Stomach (tissue), 9 donors: Measurements from ENCODE around the gene MYT1. TPM values are rescaled to one million over a fixed set of nuclear protein-coding genes. Genes with fewer than 3 reads are reported as not detected.

Experiments
- DNase-seq, 2 donors: peaks; one replicate each; pipeline versions ENCODE4 v3.0.0 to v3.0.0-alpha.2; 2013 to 2019
- H3K27ac ChIP-seq, 5 donors: fragments of 200-600 bp in 4 of 5; sonication (generic) in 4 of 5; one replicate each; pipeline ENCODE4 v1.5.1; 2013 to 2019; ENCODE audit warnings: mild to moderate bottlenecking in 1 of 5, moderate library complexity in 1 of 5
- H3K27me3 ChIP-seq, 3 donors: fragments of 200-600 bp; sonication (generic); one replicate each; pipeline ENCODE4 v1.5.1; 2017 to 2019; ENCODE audit warnings: mixed run types in 1 of 3
- H3K36me3 ChIP-seq, 4 donors: fragments of 200-600 bp; sonication (generic); 1 replicate in 3 of 4; 2 replicates in 1 of 4; pipeline ENCODE4 v1.5.1; 2016 to 2019
- H3K4me1 ChIP-seq, 4 donors: fragments of 200-600 bp; sonication (generic); one replicate each; pipeline ENCODE4 v1.5.1; 2016 to 2019
- H3K4me3 ChIP-seq, 4 donors: fragments of 200-600 bp; sonication (generic) in 3 of 4; one replicate each; pipeline ENCODE4 v1.5.1; 2016 to 2019; ENCODE audit warnings: mild to moderate bottlenecking in 1 of 4
- H3K9me3 ChIP-seq, 4 donors: fragments of 200-600 bp; sonication (generic); one replicate each; pipeline ENCODE4 v1.5.1; 2016 to 2019
- EP300 ChIP-seq: sonication (generic); formaldehyde crosslinking; IDR thresholded peaks from one replicate; pipeline ENCODE4 v1.6.1; 2017; ENCODE audit warnings: antibody characterized with exemption
- POLR2A ChIP-seq, 4 donors: fragments of 450-650 bp; IDR thresholded peaks; one replicate each; pipeline ENCODE4 v1.6.1; 2016; ENCODE audit warnings: antibody characterized with exemption in 4 of 4, control low read depth in 2 of 4, mild to moderate bottlenecking in 1 of 4, moderate library complexity in 1 of 4
- POLR2AphosphoS5 ChIP-seq, 3 donors: sonication (generic); formaldehyde crosslinking; IDR thresholded peaks; one replicate each; pipeline ENCODE4 v1.6.1; 2016; ENCODE audit warnings: antibody characterized with exemption in 3 of 3
- WGBS, 5 donors: extraction: QIAGEN DNeasy Blood & Tissue Kit in 3 of 5; methylation state at CpG; one replicate each; pipeline versions ENCODE4 v1.1.5 to v1.1.7; 2013 to 2018; 5-methylcytosine and 5-hydroxymethylcytosine counted together
- intact Hi-C: fragments of 100-400 bp; cut with DNase I; formaldehyde crosslinking; loops from one replicate; pipeline ENCODE4 v1.15.1; 2023; ENCODE audit warnings: low total_unique reads
- polyA plus RNA-seq, 3 donors: library from polyadenylated mRNA; stranded (reverse); fragments of 200-250 nt; gene quantifications; one replicate each; pipeline ENCODE4 v1.2.3, GENCODE V29; 2013
- total RNA-seq, 5 donors: library from RNA; depleted of rRNA; stranded (reverse); fragments of >200 nt; gene quantifications; one replicate each; pipeline versions ENCODE4 v1.1.0 to v1.2.3, GENCODE V29; 2014 to 2016
- TF ChIP-seq, protein P1 (sequence below), 7 experiments: fragments of 450-650 bp in 4 of 7; fragments of 200-600 bp in 3 of 7; sonication (generic) in 3 of 7; IDR thresholded peaks; one replicate each; pipeline ENCODE4 v1.5.1; 2016 to 2019; ENCODE audit warnings: antibody characterized with exemption in 7 of 7, control low read depth in 2 of 7, mild to moderate bottlenecking in 1 of 7
- donor health status: healthy with polysubstance abuse.
- donor health status: Bipolar disorder and iron deficiency.
- donor health status: healthy.

MYT1 gene
- total and polyA plus RNA-seq, 8 donors, result 0.08 to 0.55 (median 0.25) TPM; not detected in 5

DNA sequence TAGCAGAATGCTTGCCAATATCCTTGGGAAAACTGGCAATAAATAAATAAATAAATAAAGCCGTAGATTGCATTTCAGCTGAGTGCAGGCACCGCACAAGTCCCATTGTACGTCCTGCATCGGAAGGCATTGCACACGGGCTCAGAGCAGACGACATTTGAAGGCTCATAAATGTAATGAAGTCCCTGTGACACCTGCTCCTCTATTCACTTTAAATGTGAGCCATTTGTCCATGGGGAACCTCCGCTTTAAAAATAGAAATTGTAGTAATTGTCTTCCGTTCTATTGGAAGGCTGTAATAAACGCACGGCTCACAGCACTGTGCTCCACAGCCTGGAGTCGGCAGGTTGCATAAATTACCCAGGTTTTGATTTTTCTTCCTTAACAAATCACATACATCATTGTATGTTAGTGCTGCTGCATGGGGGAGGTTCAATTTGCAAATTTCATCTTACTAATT is 32.6 kb downstream of the MYT1 start:
- Histone ChIP-seq H3K9me3 (no peaks in the 10 kb centered on the region), H3K4me1 (no peaks in the 10 kb centered on the region), H3K27me3 (peaks cover 0 to 81% (median 18%) of the 10 kb centered on the region in 3 donors), H3K27ac (no peak overlapping the region), H3K4me3 (no peak overlapping the region), H3K36me3 (no peaks in the 10 kb centered on the region)
- DNase-seq, result no peak
- TF ChIP-seq POLR2A (IDR thresholded peaks at IDR 0.05) (no peak), EP300 (no peak), POLR2AphosphoS5 (IDR thresholded peaks at IDR 0.05) (no peak)
- TF ChIP-seq, protein P1, sequence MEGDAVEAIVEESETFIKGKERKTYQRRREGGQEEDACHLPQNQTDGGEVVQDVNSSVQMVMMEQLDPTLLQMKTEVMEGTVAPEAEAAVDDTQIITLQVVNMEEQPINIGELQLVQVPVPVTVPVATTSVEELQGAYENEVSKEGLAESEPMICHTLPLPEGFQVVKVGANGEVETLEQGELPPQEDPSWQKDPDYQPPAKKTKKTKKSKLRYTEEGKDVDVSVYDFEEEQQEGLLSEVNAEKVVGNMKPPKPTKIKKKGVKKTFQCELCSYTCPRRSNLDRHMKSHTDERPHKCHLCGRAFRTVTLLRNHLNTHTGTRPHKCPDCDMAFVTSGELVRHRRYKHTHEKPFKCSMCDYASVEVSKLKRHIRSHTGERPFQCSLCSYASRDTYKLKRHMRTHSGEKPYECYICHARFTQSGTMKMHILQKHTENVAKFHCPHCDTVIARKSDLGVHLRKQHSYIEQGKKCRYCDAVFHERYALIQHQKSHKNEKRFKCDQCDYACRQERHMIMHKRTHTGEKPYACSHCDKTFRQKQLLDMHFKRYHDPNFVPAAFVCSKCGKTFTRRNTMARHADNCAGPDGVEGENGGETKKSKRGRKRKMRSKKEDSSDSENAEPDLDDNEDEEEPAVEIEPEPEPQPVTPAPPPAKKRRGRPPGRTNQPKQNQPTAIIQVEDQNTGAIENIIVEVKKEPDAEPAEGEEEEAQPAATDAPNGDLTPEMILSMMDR (IDR thresholded peaks at IDR 0.05), result no peak
- WGBS, 5 donors, result 75 to 83% (median 80%) methylated on average over 11 of the region's 11 CpGs
- intact Hi-C loops, result no loop called here

DNA sequence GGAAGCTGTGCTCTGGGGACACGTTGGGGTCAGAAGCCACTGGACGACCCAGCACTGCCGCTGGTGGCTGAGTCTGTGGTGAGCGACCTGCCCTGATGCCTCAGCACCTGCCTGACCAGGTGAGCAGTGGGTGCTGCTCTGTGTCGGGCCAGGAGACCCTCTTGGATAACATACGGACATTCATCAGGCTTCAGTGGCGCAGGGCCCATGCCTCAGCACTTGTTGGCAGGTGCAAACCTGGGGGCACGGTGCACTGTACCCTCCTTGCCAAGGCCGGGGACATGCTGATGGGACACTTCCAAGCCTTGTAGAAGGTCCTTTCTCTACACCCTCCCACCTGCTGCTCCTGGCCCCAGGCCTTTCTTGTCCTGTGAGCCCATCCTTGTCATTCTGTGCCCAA is 34.1 kb downstream of the MYT1 start:
- H3K9me3 ChIP-seq, result no peaks in the 10 kb centered on the region
- H3K4me3 ChIP-seq, result no peak overlapping the region
- no peaks in the 10 kb centered on the region for H3K4me1 ChIP-seq
- DNase-seq, result no peak
- intact Hi-C loops, result no loop called here
- H3K36me3 ChIP-seq, result no peaks in the 10 kb centered on the region
- WGBS, 5 donors, result 75 to 84% (median 79%) methylated on average over 9 of the region's 9 CpGs
- H3K27me3 ChIP-seq, result peaks cover 0 to 81% (median 9%) of the 10 kb centered on the region in 3 donors
- no peak for TF ChIP-seq EP300
- TF ChIP-seq, protein P1 (IDR thresholded peaks at IDR 0.05), result no peak
- no peak for TF ChIP-seq POLR2AphosphoS5 (IDR thresholded peaks at IDR 0.05)
- TF ChIP-seq POLR2A (IDR thresholded peaks at IDR 0.05), result no peak
- H3K27ac ChIP-seq, result no peak overlapping the region

DNA sequence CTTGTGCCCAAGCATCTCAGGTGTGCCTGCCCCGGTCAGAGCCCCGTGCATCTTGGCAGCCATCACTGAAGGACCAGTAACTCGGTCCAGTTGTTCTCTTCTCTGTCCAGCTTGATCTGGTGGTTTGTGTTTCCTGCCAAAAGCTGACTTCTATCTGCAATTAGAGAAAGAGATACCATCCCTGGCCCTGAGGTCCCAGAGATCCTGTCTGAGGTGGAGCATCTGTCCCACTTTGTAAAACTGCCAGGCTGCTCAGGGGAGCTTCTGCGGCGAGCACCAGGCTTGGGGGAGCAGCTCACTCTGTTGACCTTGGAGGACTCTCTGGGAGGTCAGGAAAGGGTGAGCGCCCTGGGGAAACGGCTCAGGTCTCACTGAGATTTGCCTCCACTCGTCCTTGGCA is 35.1 kb downstream of the MYT1 start:
- no peak for DNase-seq
- H3K4me1 ChIP-seq, result no peaks in the 10 kb centered on the region
- H3K36me3 ChIP-seq, result no peaks in the 10 kb centered on the region
- peaks cover 0 to 77% (median 9%) of the 10 kb centered on the region in 3 donors for H3K27me3 ChIP-seq
- intact Hi-C loops, result no loop called here
- WGBS, 5 donors, result 62 to 78% (median 69%) methylated on average over 7 to 8 of the region's 8 CpGs
- TF ChIP-seq, protein P1 (IDR thresholded peaks at IDR 0.05), result no peak
- TF ChIP-seq POLR2A (IDR thresholded peaks at IDR 0.05), result no peak
- no peak for TF ChIP-seq EP300
- TF ChIP-seq POLR2AphosphoS5 (IDR thresholded peaks at IDR 0.05), result no peak
- H3K9me3 ChIP-seq, result no peaks in the 10 kb centered on the region
- no peak overlapping the region for H3K27ac ChIP-seq
- H3K4me3 ChIP-seq, result no peak overlapping the region

DNA sequence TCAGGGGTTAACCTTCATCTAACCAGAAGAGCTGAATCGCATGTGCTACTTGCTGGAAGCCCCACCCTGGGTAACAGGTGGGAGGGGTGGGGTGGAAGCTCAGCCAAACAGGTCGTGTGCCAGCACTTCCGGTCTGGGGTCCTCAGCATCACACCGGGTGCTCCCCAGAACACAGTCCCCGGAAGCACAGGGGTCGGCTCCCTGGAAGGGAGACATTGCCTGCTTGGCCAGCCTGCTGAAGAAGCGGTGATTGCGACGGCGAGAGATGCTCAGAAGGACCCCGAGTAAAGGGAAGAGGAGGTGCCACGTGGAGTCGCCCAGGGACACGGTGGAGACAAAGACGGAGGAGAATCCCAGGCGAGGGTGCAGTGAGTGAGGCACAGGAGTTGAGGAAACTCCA is 36.5 kb downstream of the MYT1 start:
- DNase-seq, result no peak
- TF ChIP-seq EP300, result no peak
- TF ChIP-seq, protein P1 (IDR thresholded peaks at IDR 0.05), result no peak
- TF ChIP-seq POLR2A (IDR thresholded peaks at IDR 0.05), result no peak
- TF ChIP-seq POLR2AphosphoS5 (IDR thresholded peaks at IDR 0.05), result no peak
- H3K36me3 ChIP-seq, result no peaks in the 10 kb centered on the region
- peaks cover 0 to 76% (median 9%) of the 10 kb centered on the region in 3 donors for H3K27me3 ChIP-seq
- intact Hi-C loops, result no loop called here
- H3K9me3 ChIP-seq, result no peaks in the 10 kb centered on the region
- WGBS, 5 donors, result 82 to 89% (median 84%) methylated on average over 15 to 16 of the region's 16 CpGs
- H3K4me1 ChIP-seq, result no peaks in the 10 kb centered on the region
- H3K4me3 ChIP-seq, result no peak overlapping the region
- no peak overlapping the region for H3K27ac ChIP-seq
